ENCODE results near the gene ATG13. TPM values are rescaled to one million over a fixed set of nuclear protein-coding genes. Genes with fewer than 3 reads are reported as not detected.

Gene ATG13
- total RNA-seq, 4 donors from 2014 or later = 113 to 203 (median 139) TPM

- whole genome bisulfite sequencing, 2 donors = 77 to 81% methylated on average over 6 of the region's 6 CpGs
- no peak overlapping the region for H3K4me3 ChIP-seq
- TF ChIP-seq EP300 (IDR thresholded peaks at IDR 0.05) = no peak
- no peak for TF ChIP-seq CTCF (IDR thresholded peaks at IDR 0.05)
- TF ChIP-seq POLR2A (IDR thresholded peaks at IDR 0.05) = no peak
- no peak for DNase-seq (ENCODE audit: low spot score in 2 of 2)
- peaks cover 3 to 67% (median 28%) of the 10 kb centered on the region in 4 donors for H3K4me1 ChIP-seq
- H3K27me3 ChIP-seq = no peaks in the 10 kb centered on the region
- peak overlapping the region; percentile 59 to 87 (median 80) for H3K27ac ChIP-seq
- H3K36me3 ChIP-seq = peaks cover 2 to 81% (median 16%) of the 10 kb centered on the region in 3 donors
- H3K9me3 ChIP-seq = no peaks in the 10 kb centered on the region
These were observed 56.5 kb downstream of the ATG13 start for GRCh38 chr11:46673713-46674462.

- Histone ChIP-seq H3K36me3 (peaks cover 0 to 81% (median 19%) of the 10 kb centered on the region in 3 donors), H3K4me1 (peaks cover 3 to 61% (median 28%) of the 10 kb centered on the region in 4 donors), H3K27me3 (no peaks in the 10 kb centered on the region), H3K27ac (peak overlapping the region; percentile 59 to 87 (median 80)), H3K9me3 (no peaks in the 10 kb centered on the region), H3K4me3 (no peak overlapping the region)
- no peak for TF ChIP-seq CTCF (IDR thresholded peaks at IDR 0.05)
- no peak for TF ChIP-seq POLR2A (IDR thresholded peaks at IDR 0.05)
- no peak for TF ChIP-seq EP300 (IDR thresholded peaks at IDR 0.05)
- DNase-seq (ENCODE audit: low spot score in 2 of 2) = no peak
- WGBS, 2 donors = 41 to 47% methylated on average over 12 of the region's 12 CpGs
These were observed 57.3 kb downstream of the ATG13 start for GRCh38 chr11:46674463-46675287.

- no peaks in the 10 kb centered on the region for H3K27me3 ChIP-seq
- DNase-seq (ENCODE audit: low spot score in 2 of 2) = peak; percentile 57 to 88
- H3K36me3 ChIP-seq = peaks cover 0 to 81% (median 22%) of the 10 kb centered on the region in 3 donors
- TF ChIP-seq POLR2A (IDR thresholded peaks at IDR 0.05) (no peak), EP300 (IDR thresholded peaks at IDR 0.05) (peak; percentile 63 to 71), CTCF (IDR thresholded peaks at IDR 0.05) (peak in 2 of 5 experiments; percentile 16 to 22)
- H3K9me3 ChIP-seq = no peaks in the 10 kb centered on the region
- 35 to 44% methylated on average over 4 of the region's 4 CpGs for WGBS, 2 donors
- H3K4me3 ChIP-seq = no peak overlapping the region
- H3K4me1 ChIP-seq = peaks cover 3 to 60% (median 28%) of the 10 kb centered on the region in 4 donors
- peak overlapping the region; percentile 59 to 87 (median 80) for H3K27ac ChIP-seq
These were observed 58.0 kb downstream of the ATG13 start for GRCh38 chr11:46675288-46675851.

GRCh38 chr11:46675949-46676348 is 58.6 kb downstream of the ATG13 start:
- Histone ChIP-seq H3K36me3 (peaks cover 2 to 81% (median 28%) of the 10 kb centered on the region in 3 donors), H3K9me3 (no peaks in the 10 kb centered on the region), H3K27ac (peak overlapping the region; percentile 59 to 87 (median 80)), H3K27me3 (no peaks in the 10 kb centered on the region), H3K4me1 (peaks cover 3 to 55% (median 28%) of the 10 kb centered on the region in 4 donors), H3K4me3 (no peak overlapping the region)
- WGBS, 2 donors = 75 to 85% methylated on average over 7 of the region's 7 CpGs
- DNase-seq (ENCODE audit: low spot score in 2 of 2) = no peak
- TF ChIP-seq EP300 (IDR thresholded peaks at IDR 0.05) (no peak), POLR2A (IDR thresholded peaks at IDR 0.05) (no peak), CTCF (IDR thresholded peaks at IDR 0.05) (no peak)
